IMR-90 (cell line): ENCODE measurements around the gene USF1. TPM values are rescaled to one million over a fixed set of nuclear protein-coding genes. Genes with fewer than 3 reads are reported as not detected.

Source experiments
- ATAC-seq: fragments of 200-7000 bp; cut with Tn5 transposase; 2 replicates; pipeline ENCODE4 v1.9.1; 2020; ENCODE audit warnings: low read depth, mild to moderate bottlenecking, moderate library complexity
- BruUV-seq: library from RNA; stranded (reverse); fragments of 400-500 nt; replicated peaks from 2 replicates; lab custom pipeline; 2021; lab: Mats Ljungman, UMichigan
- CTCF ChIA-PET: fragments of 300-600 bp; formaldehyde crosslinking; extraction: SDS; loops from one replicate; lab custom pipeline; 2021; ENCODE audit warnings: antibody characterized with exemption; lab: Yijun Ruan, JAX
- POLR2A ChIA-PET: fragments of 300-600 bp; sonication (Branson Sonifier 250); formaldehyde crosslinking; loops from one replicate; lab custom pipeline; 2022; ENCODE audit warnings: antibody characterized with exemption; ENCODE audit not compliant: unreplicated experiment; lab: Charles Lee
- DNase-seq: peaks from one replicate; pipeline ENCODE4 v3.0.0; 2013
- H2AFZ ChIP-seq: replicated peaks from 2 replicates; pipeline ENCODE3; 2013; ENCODE audit warnings: low read length, mild to moderate bottlenecking; ENCODE audit not compliant: poor library complexity
- H2AK5ac ChIP-seq: 2 replicates; pipeline ENCODE4 v1.6.1; 2013; ENCODE audit warnings: low read depth, low read length, inconsistent platforms
- H2AK9ac ChIP-seq: replicated peaks from 2 replicates; pipeline ENCODE3; 2013; ENCODE audit warnings: mild to moderate bottlenecking, low read depth, low read length, moderate library complexity; ENCODE audit not compliant: poor library complexity
- H2BK120ac ChIP-seq: 2 replicates; pipeline ENCODE4 v1.6.1; 2013; ENCODE audit warnings: low read depth, low read length, inconsistent platforms
- H2BK15ac ChIP-seq: 3 replicates; pipeline ENCODE4 v1.6.1; 2013; ENCODE audit warnings: low read depth, low read length, inconsistent platforms
- H2BK20ac ChIP-seq: 2 replicates; pipeline ENCODE4 v1.6.1; 2013; ENCODE audit warnings: low read depth, mild to moderate bottlenecking, inconsistent platforms, low read length, moderate library complexity
- H2BK5ac ChIP-seq: 2 replicates; pipeline ENCODE4 v1.6.1; 2013; ENCODE audit warnings: mild to moderate bottlenecking, low read depth, low read length, inconsistent platforms; ENCODE audit not compliant: poor library complexity, severe bottlenecking
- H3K14ac ChIP-seq: replicated peaks from 2 replicates; pipeline ENCODE4 v1.6.1; 2013; ENCODE audit warnings: low read depth, low read length, inconsistent platforms
- H3K18ac ChIP-seq: 2 replicates; pipeline ENCODE4 v1.6.1; 2013; ENCODE audit warnings: low read depth, low read length, control low read depth
- H3K23ac ChIP-seq: 2 replicates; pipeline ENCODE4 v1.6.1; 2013; ENCODE audit warnings: low read depth, low read length, inconsistent platforms
- H3K27ac ChIP-seq: 2 replicates; pipeline ENCODE4 v1.5.1; 2013; ENCODE audit warnings: mild to moderate bottlenecking, control low read depth, low read length; ENCODE audit not compliant: insufficient read depth
- H3K27me3 ChIP-seq: 2 replicates; pipeline ENCODE4 v1.6.1; 2013; ENCODE audit warnings: low read length; ENCODE audit not compliant: control insufficient read depth, insufficient read depth
- H3K36me3 ChIP-seq: 2 replicates; pipeline ENCODE4 v1.6.1; 2013; ENCODE audit warnings: low read length, mixed read lengths; ENCODE audit not compliant: control insufficient read depth, insufficient read depth
- H3K4ac ChIP-seq: 2 replicates; pipeline ENCODE4 v1.6.1; 2013; ENCODE audit warnings: low read depth, low read length, inconsistent platforms
- H3K4me1 ChIP-seq: 2 replicates; pipeline ENCODE4 v1.6.1; 2013; ENCODE audit warnings: low read length, mixed read lengths; ENCODE audit not compliant: control insufficient read depth, insufficient read depth
- H3K4me2 ChIP-seq: 2 replicates; pipeline ENCODE4 v1.6.1; 2013; ENCODE audit warnings: low read depth, mild to moderate bottlenecking, control low read depth, low read length, moderate library complexity
- H3K4me3 ChIP-seq: 2 replicates; pipeline ENCODE4 v1.5.1; 2013; ENCODE audit warnings: low read depth, mild to moderate bottlenecking, control low read depth, low read length, moderate library complexity; ENCODE audit not compliant: insufficient read depth
- H3K56ac ChIP-seq: 2 replicates; pipeline ENCODE4 v1.6.1; 2013; ENCODE audit warnings: low read length, inconsistent platforms; ENCODE audit not compliant: insufficient read depth; ENCODE audit errors: extremely low read depth
- H3K79me1 ChIP-seq, 2 experiments: 2 replicates each; pipeline ENCODE4 v1.6.1; 2013; ENCODE audit warnings: low read length in 2 of 2, inconsistent platforms in 1 of 2, low read depth in 1 of 2
- H3K9ac ChIP-seq: 2 replicates; pipeline ENCODE4 v1.6.1; 2013; ENCODE audit warnings: low read depth, low read length, control low read depth
- H3K9me1 ChIP-seq: 2 replicates; pipeline ENCODE4 v1.6.1; 2013; ENCODE audit warnings: low read length, inconsistent platforms; ENCODE audit not compliant: insufficient read depth
- H3K9me3 ChIP-seq: 2 replicates; pipeline ENCODE4 v1.6.1; 2013; ENCODE audit warnings: low read length; ENCODE audit not compliant: control insufficient read depth, insufficient read depth
- H4K20me1 ChIP-seq: 2 replicates; pipeline ENCODE4 v1.6.1; 2013; ENCODE audit warnings: low read length, inconsistent platforms; ENCODE audit not compliant: insufficient read depth
- H4K5ac ChIP-seq: 2 replicates; pipeline ENCODE4 v1.6.1; 2013; ENCODE audit warnings: mild to moderate bottlenecking, low read depth, low read length, control low read depth
- H4K8ac ChIP-seq, 2 experiments: 2 replicates each; pipeline ENCODE4 v1.6.1; 2013; ENCODE audit warnings: low read depth in 2 of 2, low read length in 2 of 2, control low read depth in 1 of 2, inconsistent platforms in 1 of 2
- H4K91ac ChIP-seq: 2 replicates; pipeline ENCODE4 v1.6.1; 2013; ENCODE audit warnings: low read depth, low read length, inconsistent platforms; ENCODE audit not compliant: insufficient read depth
- BHLHE40 ChIP-seq: fragments of 150-350 bp; IDR thresholded peaks from 2 replicates; pipeline ENCODE4 v1.6.1; 2016; ENCODE audit warnings: mild to moderate bottlenecking, low read depth, low read length
- CEBPB ChIP-seq: IDR thresholded peaks from 2 replicates; pipeline ENCODE4 v1.6.1; 2012; ENCODE audit warnings: low read depth, low read length, improper control_type of control experiment
- CHD1 ChIP-seq: IDR thresholded peaks from 2 replicates; pipeline ENCODE4 v1.6.1; 2012; ENCODE audit warnings: low read depth, low read length, improper control_type of control experiment
- FOS ChIP-seq: fragments of 150-350 bp; IDR thresholded peaks from 2 replicates; pipeline ENCODE4 v1.6.1; 2016; ENCODE audit warnings: low read depth, low read length
- MAZ ChIP-seq: IDR thresholded peaks from 2 replicates; pipeline ENCODE4 v1.6.1; 2012; ENCODE audit warnings: low read depth, mild to moderate bottlenecking, low read length, improper control_type of control experiment, moderate library complexity, borderline replicate concordance
- NFE2L2 ChIP-seq: fragments of 150-350 bp; IDR thresholded peaks from 2 replicates; pipeline ENCODE4 v1.6.1; 2016; ENCODE audit warnings: low read depth, mild to moderate bottlenecking, low read length
- RAD21 ChIP-seq: IDR thresholded peaks from 2 replicates; pipeline ENCODE4 v1.6.1; 2012; ENCODE audit warnings: low read length, improper control_type of control experiment
- SMC3 ChIP-seq: fragments of 150-350 bp; IDR thresholded peaks from 2 replicates; pipeline ENCODE4 v1.6.1; 2016; ENCODE audit warnings: low read depth, mild to moderate bottlenecking, antibody characterized with exemption, low read length, moderate library complexity
- USF2 ChIP-seq: fragments of 150-350 bp; IDR thresholded peaks from 2 replicates; pipeline ENCODE4 v1.6.1; 2017; ENCODE audit warnings: mild to moderate bottlenecking, antibody characterized with exemption, low read length, low read depth
- WGBS, 2 experiments: methylation state at CpG; one replicate each; pipeline versions ENCODE4 v1.1.5 to v1.1.7; 2013; ENCODE audit warnings: missing lambda C conversion rate in 2 of 2; ENCODE audit not compliant: insufficient read length in 1 of 2; ENCODE audit errors: extremely low coverage in 2 of 2; 5-methylcytosine and 5-hydroxymethylcytosine counted together
- dilution Hi-C: fragments of 300-500 bp; cut with HindIII; formaldehyde crosslinking; loops from one replicate; pipeline ENCODE4 v1.14.3; 2018; ENCODE audit warnings: low sequenced_read_pairs; ENCODE audit not compliant: unreplicated experiment
- in situ Hi-C: fragments of 300-500 bp; cut with MboI; formaldehyde crosslinking; loops from 3 replicates; pipeline ENCODE4 v1.14.3; 2019; ENCODE audit warnings: low sequenced_read_pairs, inconsistent platforms, mixed read lengths
- intact Hi-C: fragments of 100-400 bp; cut with micrococcal nuclease; formaldehyde crosslinking; loops from 2 replicates; pipeline ENCODE4 v1.10.0; 2022
- polyA plus RNA-seq, 3 experiments: library from polyadenylated mRNA; depleted of rRNA; stranded (reverse); fragments of >200 nt; gene quantifications; 2 replicates each; pipeline ENCODE4 v1.2.3, GENCODE V29; 2012; ENCODE audit warnings: low replicate concordance in 1 of 3
- total RNA-seq: library from RNA; depleted of rRNA; stranded (reverse); fragments of >200 nt; gene quantifications from 2 replicates; pipeline ENCODE4 v1.2.3, GENCODE V29; 2012
- TF ChIP-seq, protein P1 (sequence below): fragments of 150-350 bp; IDR thresholded peaks from 2 replicates; pipeline ENCODE4 v1.6.1; 2016; ENCODE audit warnings: low read depth, mild to moderate bottlenecking, low read length, moderate library complexity, borderline replicate concordance
- TF ChIP-seq, protein P2 (sequence below): conservative IDR thresholded peaks from 2 replicates; pipeline ENCODE4 v1.5.1; 2012; ENCODE audit warnings: mild to moderate bottlenecking, low read depth, low read length, improper control_type of control experiment

USF1 gene
- total and polyA plus RNA-seq, 2 of the 4 experiments (the other 2 are of a cell fraction), result 37.1 to 78.9 TPM

DNA sequence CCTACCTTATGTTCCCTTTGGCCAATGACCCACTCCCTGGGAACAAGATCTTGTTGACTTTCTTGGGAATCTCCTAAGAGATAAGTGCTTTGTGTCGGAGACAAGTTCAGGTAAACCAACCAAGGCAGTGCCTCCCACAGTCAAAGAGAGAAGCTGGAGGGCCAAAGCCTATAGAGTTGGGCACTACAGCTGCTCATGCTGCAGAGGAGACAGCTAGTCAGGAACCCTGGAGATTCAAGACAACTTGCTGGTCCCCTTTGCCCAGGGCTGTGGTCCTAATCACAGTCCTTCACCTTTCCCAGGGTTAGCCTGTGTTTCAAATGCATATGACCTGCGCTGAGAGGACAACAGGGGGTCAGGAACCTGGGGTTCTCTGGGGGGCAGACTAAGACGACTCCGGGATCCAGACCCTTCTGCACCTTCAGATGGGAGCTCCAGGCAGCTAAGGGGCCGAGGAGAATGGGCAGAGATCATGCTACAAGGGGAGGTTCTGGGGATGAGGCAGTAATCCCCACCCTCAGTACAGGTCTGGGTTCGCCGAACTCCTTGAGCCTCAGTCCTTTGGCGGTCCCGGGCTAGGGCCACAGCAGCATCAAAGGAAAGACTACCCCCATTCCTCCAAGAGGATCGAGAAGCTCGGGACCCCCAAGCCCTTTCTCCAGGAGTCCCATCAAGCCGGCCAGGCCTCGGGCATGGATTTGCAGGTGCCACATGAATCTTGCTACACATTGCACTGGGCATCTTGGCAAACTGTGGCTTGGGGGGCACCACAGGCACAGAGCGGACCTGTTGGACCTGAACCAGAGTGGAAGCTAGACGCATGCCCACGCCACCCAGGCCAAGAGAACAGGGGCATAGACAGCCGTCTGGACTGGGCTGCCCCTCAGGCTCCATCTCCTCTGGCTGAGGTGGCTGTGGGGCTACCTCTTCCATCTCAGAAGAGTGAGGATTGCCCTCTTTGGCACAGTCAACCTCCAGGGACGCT lies 2.0 kb upstream of the USF1 start:
- WGBS, 2 experiments, result 73% methylated on average over 4 of the region's 18 CpGs; no CpG with 5 or more reads in 1 of the 2 experiments
- no peak overlapping the region for H3K56ac ChIP-seq
- ChIA-PET CTCF (interaction anchor here (2.2 kb wide), 1 partner anchor 50 kb away, joined by 10 read pairs; no protein-coding TSS in a partner anchor), POLR2A (no interaction called here)
- H4K91ac ChIP-seq, result no peak overlapping the region
- no peak overlapping the region for H2AFZ ChIP-seq
- H2AK9ac ChIP-seq, result no peak overlapping the region
- H3K27ac ChIP-seq, result no peak overlapping the region
- no peak overlapping the region for H3K23ac ChIP-seq
- no peak overlapping the region for H2BK15ac ChIP-seq
- ATAC-seq, result no peak
- H3K4me2 ChIP-seq, result no peak overlapping the region
- H2BK120ac ChIP-seq, result no peak overlapping the region
- H3K79me1 ChIP-seq, result peaks cover 15 to 24% of the 10 kb centered on the region in 2 experiments
- no peak overlapping the region for H3K4ac ChIP-seq
- no peak overlapping the region for H4K5ac ChIP-seq
- H3K9me1 ChIP-seq, result no peaks in the 10 kb centered on the region
- no peak for DNase-seq
- no peak overlapping the region for H4K8ac ChIP-seq
- H3K9ac ChIP-seq, result no peak overlapping the region
- no peak overlapping the region for H3K18ac ChIP-seq
- in situ Hi-C loops (loop anchor here (5.0 kb wide), 1 partner anchor 50 kb away; no protein-coding TSS in a partner anchor), dilution Hi-C loops (no loop called here), intact Hi-C loops (loop anchor here (5.0 kb wide), 1 partner anchor 35 kb away; no protein-coding TSS in a partner anchor)
- no peaks in the 10 kb centered on the region; the same call in 1 of the 2 replicates for H3K4me1 ChIP-seq
- no peaks in the 10 kb centered on the region for H3K27me3 ChIP-seq
- no peak overlapping the region for H3K14ac ChIP-seq
- H3K9me3 ChIP-seq, result no peaks in the 10 kb centered on the region
- no peak overlapping the region for H3K4me3 ChIP-seq
- H2BK20ac ChIP-seq, result no peak overlapping the region
- no peak overlapping the region for H2BK5ac ChIP-seq
- no peaks in the 10 kb centered on the region for H4K20me1 ChIP-seq
- no TSS peak for BruUV-seq
- TF ChIP-seq, protein P1, sequence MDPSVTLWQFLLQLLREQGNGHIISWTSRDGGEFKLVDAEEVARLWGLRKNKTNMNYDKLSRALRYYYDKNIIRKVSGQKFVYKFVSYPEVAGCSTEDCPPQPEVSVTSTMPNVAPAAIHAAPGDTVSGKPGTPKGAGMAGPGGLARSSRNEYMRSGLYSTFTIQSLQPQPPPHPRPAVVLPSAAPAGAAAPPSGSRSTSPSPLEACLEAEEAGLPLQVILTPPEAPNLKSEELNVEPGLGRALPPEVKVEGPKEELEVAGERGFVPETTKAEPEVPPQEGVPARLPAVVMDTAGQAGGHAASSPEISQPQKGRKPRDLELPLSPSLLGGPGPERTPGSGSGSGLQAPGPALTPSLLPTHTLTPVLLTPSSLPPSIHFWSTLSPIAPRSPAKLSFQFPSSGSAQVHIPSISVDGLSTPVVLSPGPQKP, result no peak
- TF ChIP-seq USF2, result no peak
- TF ChIP-seq FOS, result no peak
- TF ChIP-seq, protein P2, sequence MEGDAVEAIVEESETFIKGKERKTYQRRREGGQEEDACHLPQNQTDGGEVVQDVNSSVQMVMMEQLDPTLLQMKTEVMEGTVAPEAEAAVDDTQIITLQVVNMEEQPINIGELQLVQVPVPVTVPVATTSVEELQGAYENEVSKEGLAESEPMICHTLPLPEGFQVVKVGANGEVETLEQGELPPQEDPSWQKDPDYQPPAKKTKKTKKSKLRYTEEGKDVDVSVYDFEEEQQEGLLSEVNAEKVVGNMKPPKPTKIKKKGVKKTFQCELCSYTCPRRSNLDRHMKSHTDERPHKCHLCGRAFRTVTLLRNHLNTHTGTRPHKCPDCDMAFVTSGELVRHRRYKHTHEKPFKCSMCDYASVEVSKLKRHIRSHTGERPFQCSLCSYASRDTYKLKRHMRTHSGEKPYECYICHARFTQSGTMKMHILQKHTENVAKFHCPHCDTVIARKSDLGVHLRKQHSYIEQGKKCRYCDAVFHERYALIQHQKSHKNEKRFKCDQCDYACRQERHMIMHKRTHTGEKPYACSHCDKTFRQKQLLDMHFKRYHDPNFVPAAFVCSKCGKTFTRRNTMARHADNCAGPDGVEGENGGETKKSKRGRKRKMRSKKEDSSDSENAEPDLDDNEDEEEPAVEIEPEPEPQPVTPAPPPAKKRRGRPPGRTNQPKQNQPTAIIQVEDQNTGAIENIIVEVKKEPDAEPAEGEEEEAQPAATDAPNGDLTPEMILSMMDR, result no peak
- no peak for TF ChIP-seq BHLHE40
- no peak for TF ChIP-seq MAZ
- TF ChIP-seq SMC3, result no peak
- no peak for TF ChIP-seq NFE2L2
- TF ChIP-seq CEBPB, result no peak
- TF ChIP-seq RAD21, result no peak
- no peak for TF ChIP-seq CHD1
- H2AK5ac ChIP-seq, result no peak overlapping the region
- peaks cover under 1% of the 10 kb centered on the region; the same call in 1 of the 2 replicates for H3K36me3 ChIP-seq
